Measurements from ENCODE around the gene PI4KB.

DNA sequence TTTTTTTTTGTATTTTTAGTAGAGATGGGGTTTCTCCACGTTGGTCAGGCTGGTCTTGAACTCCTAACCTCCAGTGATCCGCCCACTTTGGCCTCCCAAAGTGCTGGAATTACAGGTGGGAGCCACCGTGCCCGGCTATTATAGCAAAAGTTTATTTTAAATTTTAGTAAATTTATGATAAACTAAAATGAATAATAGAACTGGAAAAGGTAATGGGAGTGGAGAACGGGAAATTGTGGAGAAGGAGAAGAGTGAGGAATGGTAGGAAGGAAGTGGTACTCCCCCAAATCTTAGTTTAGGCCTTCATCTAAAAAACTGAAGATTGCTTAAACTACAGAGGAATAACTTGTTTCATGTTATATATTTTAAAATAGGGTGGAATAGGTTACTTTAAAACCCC, 7.6 kb upstream of the PI4KB start:
- TF ChIP-seq CTCF (IDR thresholded peaks at IDR 0.05) = no peak
- no peak for TF ChIP-seq ZFX (IDR thresholded peaks at IDR 0.05; ENCODE audit: borderline replicate concordance)

All from 22Rv1 (cell line).